DMS114 treated with DMSO at 0.1 percent for 48 hours (cell line): ENCODE results near the gene SNAI3.

Experiments
- DNase-seq: peaks from one replicate; lab custom pipeline; 2025; ENCODE audit not compliant: unreplicated experiment; lab: John Stamatoyannopoulos, UW

The SNAI3 gene

DNA sequence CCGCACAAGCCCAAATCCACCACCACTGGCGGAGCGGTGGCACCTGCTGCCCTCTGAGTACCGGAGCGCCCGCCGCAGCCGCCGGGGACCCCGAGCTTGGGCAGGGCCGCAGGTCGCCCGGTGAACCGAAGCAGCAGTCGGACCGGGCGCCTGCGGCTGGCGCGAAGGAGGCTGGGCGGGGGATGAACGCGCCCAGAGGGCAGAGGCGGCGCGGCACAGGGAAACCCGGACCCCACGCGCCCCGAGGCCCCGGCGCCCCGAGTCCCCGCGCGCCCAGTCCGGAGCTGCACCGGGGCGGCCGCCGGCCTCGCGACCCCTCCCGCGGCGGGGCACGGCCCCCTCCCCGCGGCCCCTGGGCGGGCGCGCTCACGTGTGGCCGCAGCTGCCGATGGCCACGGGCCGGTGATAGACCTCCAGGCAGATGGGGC, 19.5 kb upstream of the SNAI3 start:
- DNase-seq: no peak

DNA sequence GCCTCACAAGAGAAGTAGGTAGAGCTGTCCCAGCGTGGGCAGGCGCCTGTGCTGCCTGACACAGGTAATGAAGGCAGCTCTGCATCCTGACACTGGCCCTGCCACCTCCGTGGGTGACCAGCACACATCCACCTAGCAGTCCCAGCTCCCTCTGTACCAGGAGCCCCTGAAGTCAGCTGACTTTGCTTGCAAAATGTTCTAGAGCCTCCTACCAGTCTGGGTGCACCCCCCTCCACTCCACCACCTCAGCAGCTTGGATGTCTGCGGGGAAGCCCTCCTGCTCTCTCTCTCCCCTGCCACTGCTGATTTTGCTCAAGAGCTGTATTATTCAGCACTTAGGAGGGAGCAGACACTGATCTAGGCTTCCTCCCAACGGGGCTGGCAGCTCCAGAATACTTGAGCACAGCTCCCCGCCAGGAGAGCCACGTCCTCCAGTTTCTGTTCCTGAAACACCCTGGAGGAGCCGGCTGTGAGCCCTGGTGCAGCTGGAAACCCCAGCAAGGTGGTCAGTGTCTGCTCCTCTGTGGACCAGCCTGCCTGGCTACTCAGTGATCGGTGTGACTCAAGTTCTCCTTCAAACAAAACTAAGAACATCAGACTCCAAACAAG, 18.9 kb upstream of the SNAI3 start:
- no peak for DNase-seq

DNA sequence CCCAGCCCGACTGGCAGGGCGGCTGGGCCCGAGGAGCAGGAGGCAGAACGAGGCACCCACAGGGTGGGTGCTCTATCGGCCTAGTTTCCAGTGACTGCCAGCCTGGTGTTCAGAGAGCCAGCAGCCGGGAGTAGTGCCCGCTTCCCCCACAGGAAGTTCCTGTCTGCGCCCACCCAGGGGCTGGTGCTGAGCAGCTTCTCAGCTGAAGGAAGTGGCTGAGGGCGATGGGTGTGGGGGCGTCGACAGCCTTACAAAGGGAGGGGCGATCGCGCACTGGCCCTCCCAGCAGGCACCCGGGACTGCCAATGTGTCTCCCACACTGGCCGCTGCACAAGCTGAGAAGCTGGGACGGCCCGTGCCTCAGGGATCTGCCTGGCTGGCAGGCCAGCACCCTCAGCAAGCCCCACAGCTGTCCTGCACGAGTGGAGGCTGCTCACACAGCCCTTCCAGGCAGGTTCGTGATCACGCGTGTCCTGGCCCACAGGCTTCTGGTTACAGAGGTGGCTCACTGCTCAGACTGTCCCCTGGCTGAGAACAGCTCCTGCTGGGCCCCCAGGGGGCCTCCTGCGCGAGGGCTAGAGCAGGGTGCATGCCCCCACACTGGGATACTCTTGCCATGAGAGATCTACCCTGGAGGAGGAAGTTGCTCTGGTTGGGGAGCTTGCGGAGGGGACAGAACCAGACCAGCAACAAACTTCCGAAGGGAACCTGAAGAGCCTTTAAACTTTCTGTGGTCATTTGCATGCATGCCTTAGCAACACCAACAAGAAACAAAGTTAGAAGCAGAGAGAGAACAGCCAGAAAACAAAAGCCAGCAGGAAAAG, 17.4 kb upstream of the SNAI3 start:
- DNase-seq: no peak

DNA sequence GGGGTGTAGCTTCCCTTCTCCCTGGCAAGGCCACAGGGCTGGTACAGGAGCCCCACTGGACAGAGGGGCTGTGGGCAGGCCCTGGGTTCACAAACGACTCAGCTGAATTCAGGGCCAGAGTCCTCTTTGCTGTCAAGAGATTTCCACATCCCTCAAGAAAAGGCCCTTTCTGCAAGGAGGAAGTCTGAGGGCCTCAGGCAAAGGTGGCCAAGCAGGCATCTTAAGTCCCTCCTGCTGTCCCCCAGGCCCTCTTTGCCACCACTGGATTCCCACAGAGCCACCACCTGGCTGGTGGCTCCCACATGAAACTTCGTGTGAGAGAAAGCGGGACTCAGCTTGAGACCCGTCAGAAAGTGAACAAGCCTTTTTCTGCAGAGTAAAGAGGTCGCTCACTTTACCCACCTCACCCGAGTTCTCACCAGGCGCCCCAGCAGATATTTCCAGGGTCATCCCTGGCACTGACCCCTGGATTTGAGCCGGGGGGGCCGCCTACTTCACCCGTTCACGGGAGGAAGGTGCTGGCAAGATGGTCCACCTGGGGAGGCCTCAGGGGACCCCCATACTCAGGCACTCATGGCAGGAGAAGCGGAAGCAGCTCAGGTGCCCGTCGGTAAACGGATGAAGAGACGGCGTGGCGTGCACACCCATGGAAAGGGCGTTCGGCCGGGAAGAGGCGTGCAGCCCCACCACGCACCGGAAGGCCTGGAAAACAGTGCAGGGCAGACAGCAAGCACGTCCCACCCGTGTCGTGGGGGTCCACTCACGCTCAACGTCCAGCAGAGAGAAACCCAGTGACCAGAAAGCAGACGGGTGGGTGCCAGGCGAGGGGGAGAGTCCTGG, 16.3 kb upstream of the SNAI3 start:
- no peak for DNase-seq

DNA sequence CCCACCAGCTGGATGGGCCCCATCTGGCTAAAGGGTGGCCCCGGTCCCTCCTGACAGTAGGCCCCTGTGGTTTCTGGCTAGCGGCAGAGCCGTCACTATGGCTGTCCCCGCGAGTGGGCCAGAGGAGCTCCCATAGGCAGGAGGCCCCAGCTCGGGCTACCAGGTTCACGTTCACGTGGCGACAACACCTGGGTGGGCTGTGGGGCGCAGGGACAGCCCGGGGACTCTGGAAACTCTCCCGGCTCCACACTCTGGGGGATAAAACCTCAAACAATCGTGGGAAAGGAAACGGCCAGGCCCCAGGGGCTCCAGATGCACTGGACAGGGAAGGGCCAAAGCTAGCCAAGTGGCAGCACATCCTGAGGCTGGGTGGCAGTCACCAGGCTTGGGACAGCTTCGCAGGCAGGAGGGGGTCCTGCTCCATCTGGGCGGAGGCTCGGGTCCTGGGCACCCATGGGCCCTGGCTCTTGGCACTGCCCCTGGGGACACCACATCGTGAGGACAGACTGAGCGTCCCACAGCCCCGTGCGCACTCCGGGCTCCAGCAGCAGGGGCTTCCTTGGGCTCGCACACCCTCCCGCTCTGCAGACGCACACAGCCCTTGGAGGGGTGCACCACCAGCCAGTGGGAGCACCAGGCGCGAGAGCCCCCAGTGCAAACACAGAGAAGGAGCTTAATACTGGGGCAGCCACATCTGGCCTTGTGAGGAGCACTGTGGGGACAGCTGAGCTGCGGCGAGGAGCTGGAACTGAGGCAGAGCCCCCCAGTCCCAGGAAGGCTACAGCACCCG, 15.5 kb upstream of the SNAI3 start:
- no peak for DNase-seq

DNA sequence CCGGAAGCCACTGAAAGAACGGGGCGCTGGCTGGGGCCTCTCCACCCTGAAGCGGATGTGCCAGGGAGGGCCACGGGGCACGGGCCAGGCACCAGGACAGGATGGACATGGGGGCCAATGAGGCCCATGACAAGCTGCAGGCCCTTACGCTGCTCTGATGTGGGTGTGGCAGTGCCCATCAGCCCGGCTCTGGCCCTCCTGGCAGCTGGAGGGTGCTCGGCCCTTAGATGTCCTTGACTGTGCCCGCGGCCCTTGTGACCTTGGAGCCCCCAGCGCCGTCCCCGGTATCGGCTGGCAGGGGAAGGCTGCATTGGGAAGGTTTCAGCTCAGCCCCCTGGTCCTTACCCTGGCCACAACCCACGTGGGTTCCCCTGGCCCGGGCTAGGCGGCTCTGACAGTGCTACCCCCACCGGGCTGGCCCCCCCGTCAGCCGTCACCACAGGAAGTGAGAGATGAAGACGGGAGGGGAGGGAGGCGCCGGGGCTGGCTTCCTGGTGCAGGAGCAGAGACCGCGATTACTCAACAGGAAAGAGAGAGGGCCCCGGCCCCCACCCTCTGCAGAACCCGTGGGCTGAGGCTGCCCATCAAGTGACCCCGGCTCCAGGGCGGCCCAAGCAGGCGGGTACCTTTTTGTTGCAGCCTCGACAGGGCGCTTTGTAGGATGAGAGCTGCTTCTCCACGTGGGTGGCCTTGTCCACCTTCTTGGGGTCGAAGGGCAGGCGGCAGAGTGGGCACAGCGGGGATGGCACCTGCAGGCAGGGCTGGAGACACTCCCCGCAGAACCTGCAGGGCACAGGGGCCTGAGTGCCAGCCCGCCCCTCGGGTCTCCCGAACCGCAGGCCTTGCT, 14.6 kb upstream of the SNAI3 start:
- DNase-seq: no peak

DNA sequence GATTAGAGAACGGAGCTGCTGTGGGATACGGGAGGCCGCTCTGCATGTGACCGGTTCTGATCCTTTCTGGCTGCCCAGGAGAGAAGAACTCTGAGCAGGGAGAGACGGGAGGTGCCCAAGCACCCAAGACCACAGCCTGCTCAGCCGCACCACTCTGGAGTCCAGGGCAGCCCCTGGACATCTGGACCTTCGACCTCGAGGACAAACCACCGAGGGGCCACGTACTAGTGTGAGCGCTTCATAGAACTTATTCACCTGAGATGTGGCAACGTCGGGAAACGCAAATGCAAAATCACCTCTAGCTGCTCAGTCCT, 14.0 kb upstream of the SNAI3 start:
- no peak for DNase-seq

DNA sequence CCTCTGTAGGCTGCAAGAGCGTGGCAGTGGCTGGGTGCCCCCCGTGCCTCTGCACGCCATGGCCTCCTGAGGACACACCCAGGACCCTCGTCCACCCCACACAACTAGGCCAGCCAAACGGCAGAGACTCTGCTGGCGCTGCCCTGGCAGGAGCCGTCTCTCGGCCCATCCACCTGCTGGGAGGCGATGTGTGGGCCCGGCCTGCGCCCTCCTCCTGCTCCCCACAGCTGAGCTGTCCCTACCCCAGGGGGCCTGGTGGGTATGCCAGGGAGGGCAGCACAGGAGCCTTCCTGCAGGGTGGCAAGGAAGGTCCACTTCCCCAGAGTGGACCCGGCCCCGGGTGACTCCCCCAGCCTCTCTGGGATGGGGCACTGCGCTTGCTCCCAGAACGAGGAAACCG, 12.9 kb upstream of the SNAI3 start:
- no peak for DNase-seq

DNA sequence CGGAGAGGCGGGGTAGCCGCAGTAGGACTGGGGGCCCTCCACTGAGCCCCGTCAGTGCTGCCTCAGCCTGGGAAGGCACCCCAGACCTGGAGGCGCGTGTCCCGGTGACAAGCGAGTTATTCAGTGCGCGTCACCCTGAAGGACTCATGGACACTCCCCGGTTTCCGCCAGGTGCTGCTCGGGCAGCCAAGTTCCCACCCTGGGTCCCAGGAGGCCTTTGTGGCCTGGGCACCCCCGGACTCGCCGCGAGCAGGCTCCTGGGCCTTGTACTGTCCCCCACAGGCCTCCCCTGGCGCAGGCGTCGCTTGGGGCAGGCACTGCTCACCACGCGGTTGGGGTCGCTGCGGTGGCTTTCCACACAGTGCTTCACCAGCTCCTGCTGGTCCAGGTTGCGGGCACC, 12.3 kb upstream of the SNAI3 start:
- no peak for DNase-seq

DNA sequence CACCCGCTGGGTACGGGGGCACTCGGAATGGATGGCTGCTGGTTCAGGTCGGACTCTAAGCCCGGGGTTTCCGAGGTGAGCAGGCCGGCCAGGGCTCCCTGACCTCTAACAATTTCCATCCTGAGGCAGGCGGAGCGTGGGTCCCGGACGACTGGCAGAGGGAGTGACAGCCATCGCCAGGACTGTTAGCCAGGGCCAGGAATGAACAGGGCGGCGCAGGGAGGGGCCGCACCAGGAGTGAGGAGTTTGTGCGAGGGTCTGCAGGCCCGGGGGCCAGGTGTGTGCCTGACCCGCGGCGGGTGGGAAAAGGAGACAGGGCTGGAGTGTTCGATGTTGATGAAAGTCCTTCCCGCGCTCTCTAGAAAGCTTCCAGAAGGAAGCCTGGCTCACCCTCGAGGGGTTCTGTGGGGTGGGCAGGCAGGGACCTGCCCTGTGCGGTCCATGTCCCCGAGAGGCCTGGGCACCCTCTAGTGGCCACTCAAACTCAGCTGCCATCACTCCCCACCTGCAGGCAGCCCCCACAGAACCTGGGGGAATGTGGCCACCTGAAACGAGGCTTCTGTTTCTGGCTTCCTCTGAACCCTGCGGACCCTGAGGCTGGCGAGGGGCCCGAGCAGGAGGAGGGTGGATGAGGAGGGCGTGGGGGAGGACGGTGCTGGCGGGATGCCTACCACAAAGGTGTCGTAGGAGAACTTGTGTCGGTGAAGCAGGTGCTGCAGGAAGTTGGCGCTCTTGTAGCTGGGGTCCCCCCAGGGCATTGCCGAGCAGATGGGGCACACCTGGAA, 11.7 kb upstream of the SNAI3 start:
- no peak for DNase-seq

DNA sequence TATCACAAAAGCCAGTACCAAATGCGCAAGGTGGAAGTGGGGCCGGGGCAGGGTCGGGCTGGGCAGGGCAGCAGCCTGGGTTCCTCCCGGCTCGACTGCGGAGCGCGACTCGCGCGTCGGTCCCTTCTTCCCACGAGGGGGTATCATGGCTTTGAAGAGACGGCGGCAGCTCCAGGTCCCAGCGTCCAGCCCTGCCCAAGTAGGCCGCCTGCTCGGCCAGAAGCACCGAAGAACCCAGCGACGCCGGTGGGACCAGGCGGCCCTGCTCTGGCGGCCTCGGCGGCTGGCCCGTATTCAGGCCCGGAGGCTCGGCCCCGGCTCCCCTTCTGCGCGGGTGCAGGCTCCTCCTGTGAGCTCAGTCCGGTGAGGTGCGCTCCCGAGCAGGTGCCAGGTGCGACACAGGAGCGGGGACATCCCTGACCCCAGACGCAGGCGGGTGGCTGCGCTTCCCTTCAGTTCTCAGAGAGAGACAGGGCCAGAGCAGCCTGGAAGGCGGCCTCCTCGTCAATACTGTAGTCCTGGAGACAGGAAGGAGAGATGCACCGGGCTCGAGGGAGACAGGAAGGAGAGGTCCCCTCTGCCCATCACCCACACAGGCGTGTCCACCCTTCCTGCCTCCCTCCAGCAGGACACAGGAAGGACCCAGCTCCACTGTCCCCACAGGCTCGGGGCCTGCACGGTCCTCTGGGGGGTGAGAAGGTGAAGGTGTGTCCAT, 11.0 kb upstream of the SNAI3 start:
- DNase-seq: no peak

DNA sequence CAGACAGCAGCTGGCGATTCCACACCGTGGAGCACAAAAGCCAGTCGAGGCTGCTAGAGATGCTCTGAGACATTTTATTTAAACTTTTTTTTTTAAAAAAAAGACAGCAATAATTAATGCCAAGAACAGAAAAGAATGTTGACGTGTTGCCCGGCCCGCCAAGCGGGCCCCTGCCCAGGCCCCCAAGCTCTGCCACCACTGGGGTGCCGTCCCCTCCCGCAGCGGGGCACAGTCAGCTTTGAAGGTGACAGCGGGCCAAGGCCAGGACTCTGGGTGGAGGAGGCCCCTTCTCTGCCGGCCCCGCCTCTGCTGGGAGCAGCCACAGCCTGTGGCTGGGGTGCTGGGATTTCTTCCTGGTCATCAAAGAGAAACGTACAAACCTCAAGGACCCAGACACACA, 10.1 kb upstream of the SNAI3 start:
- no peak for DNase-seq

DNA sequence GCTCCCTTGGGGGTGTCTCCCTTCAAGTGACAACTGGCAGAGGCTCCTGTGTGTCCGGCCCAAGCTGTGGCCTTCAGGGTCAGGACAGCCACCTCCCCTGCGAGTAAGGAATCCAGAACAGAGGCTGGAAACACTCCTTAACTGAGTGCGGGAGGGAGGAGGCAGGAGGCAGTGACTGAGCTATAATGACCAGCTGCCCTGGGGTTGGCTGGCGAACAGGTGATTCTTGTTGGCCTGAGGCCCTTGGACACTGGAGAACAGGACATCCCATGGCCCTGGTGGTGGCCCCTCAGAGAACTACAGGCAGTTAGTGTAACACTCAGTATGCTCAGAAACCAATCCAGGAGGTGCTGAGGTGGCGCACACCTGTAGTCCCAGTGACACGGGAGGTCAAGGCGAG, 9.4 kb upstream of the SNAI3 start:
- DNase-seq: no peak

DNA sequence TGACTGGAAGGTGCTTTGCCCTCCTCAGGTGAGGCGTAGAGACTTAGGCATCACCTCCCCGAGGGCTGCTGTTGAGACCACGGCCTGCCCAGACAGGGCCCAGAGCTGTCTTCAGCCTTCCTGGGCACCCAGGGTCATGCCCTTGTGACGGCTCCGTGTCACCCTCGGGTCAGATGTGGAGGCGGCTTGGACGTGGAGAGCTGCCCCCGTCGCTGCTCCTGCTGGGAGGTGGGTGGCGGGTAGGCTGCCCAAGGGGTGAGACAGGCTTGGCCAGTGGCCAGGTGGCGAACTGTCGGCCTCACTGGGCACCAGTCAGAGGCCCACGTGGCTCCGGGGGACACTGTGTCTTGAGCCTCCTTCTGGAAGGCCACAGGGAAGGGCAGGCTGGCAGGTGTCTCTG, 8.9 kb upstream of the SNAI3 start:
- DNase-seq: no peak

DNA sequence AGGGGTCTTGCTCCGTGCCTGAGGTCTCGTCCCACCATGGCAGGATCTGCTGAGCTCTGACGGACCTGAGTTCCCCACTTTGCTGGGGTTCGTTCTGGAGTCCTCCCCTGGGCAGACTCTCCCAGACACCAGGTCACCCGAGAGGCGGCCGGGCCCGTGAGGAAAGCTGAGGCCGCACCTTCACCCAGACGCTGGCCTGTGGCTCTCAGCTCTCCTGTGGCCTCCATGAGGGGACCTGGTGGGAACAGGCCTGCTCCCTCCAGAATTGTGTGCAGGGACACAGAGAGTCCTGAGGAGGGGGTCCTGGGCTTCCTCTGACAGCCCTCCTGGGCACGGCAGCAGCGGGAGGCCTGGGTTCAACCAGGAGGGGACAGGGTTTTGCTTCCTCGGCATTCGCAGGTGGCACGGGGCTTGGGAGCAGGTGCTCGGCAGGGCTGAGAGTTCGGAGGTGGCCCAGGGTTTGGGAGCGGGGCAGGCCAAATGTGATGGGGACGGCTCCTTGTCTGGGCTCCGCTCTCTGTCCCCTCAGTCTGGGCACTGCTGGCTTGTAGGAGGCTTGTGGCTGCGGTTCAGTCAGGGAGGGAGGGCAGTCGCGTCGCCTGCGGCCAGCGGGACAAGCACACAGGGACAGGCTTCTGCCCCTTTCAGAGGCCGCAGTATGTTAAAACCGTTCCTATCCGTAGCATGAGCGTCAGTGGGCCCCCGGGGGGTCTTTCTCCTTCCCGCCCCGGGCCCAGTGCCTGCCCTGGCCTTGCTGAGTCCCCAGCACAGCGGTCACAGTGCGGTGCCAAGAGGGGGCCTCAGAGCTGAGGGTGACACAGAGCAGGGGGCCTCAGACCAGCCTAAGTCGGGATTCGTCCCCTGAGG, 8.1 kb upstream of the SNAI3 start:
- DNase-seq: no peak

DNA sequence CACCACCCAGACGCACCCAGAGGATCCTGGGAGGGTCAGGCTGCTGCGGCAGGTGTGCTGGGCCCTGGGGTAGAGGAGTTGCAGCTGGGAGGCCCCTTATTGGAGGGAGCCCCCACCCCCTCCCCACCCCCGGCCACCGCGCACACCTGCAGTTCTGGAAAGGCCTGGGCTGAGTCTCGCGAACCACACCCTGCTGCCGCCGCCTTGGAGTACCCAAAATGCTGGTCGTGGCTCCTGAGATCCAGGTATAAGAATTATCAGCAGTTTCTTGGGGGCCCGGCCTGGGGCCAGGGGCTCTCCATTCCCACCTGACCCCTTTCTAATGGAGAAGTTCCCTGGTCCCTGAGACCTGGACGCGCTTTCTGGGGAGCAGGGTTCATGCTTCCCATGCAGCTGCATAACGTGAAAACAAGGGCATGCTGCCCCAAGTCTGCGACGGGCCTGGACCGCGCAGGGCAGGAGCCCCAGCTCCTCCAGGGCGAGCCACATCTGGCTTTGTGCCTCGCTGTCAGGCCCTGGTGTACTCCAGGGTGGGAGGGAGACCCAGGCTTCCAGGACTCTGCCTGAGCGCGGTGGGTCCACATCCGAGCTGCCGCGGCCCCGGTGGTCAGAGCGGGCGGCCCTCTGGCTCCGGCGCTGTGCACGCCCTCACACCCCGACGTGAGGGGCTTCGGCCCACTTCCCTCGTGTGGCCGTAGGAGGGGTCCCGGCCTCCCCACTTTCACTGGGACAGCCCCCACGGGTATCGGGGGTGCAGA, 7.3 kb upstream of the SNAI3 start:
- DNase-seq: no peak

DNA sequence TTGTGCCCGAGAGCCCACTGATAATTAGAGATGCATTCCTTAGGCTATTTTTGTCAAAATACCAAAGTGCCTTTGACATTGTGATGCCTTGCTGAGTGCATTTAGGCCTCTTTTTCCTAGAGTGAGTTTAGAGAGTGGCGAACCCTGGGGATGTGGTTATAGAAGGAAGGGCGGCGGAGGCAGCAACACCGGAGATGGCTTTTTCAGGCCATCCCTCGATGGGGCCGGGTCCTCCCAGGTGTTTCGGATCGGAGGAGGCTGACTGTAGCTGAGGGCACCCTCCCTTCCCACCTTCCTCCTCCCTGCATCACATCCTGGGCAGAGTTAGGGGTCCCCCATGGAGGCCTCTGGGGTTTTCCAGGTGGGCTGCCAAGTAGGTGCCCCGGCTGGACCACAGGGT, 6.6 kb upstream of the SNAI3 start:
- DNase-seq: no peak
